Ishikawa (cell line): ENCODE measurements around the gene ADGRG1.

Experiments used
- CEBPB ChIP-seq: IDR thresholded peaks from 2 replicates; pipeline ENCODE4 v1.6.1; 2012
- CREB1 ChIP-seq: IDR thresholded peaks from 2 replicates; pipeline ENCODE4 v1.6.1; 2012; ENCODE audit warnings: low read depth
- EP300 ChIP-seq: IDR thresholded peaks from 2 replicates; pipeline ENCODE4 v1.6.1; 2012; ENCODE audit warnings: borderline replicate concordance
- MAX ChIP-seq: IDR thresholded peaks from 2 replicates; pipeline ENCODE4 v1.6.1; 2012
- REST ChIP-seq: IDR thresholded peaks from 2 replicates; pipeline ENCODE4 v1.6.1; 2012; ENCODE audit warnings: low read depth, mild to moderate bottlenecking
- YY1 ChIP-seq: IDR thresholded peaks from 2 replicates; pipeline ENCODE4 v1.6.1; 2012; ENCODE audit warnings: low read depth

GRCh38 chr16:57592591-57593003, 35.8 kb upstream of the ADGRG1 start:
- no peak for TF ChIP-seq CREB1
- no peak for TF ChIP-seq EP300
- TF ChIP-seq CEBPB = no peak
- no peak for TF ChIP-seq YY1
- TF ChIP-seq REST = no peak
- no peak for TF ChIP-seq MAX
